BLaER1 treated with 17β-estradiol and CSF1 and Interleukin-3, amounts not matched to agents 10 nM and 100 nM (cell line): Measurements from ENCODE around the gene FLACC1.

Experiments
- H3K27ac ChIP-seq, 11 experiments: shearing (Covaris generic); formaldehyde crosslinking; 2 replicates each; pipeline ENCODE4 v1.8.1; 2022
- H3K27me3 ChIP-seq, 11 experiments: shearing (Covaris generic); formaldehyde crosslinking; 2 replicates each; pipeline ENCODE4 v1.8.1; 2022
- H3K36me3 ChIP-seq, 11 experiments: shearing (Covaris generic); formaldehyde crosslinking; 2 replicates each; pipeline ENCODE4 v1.8.1; 2022
- H3K4me1 ChIP-seq, 10 experiments: shearing (Covaris generic); formaldehyde crosslinking; 2 replicates each; pipeline ENCODE4 v1.8.1; 2022
- H3K4me2 ChIP-seq, 11 experiments: shearing (Covaris generic); formaldehyde crosslinking; 2 replicates each; pipeline ENCODE4 v1.8.1; 2022
- H3K4me3 ChIP-seq, 10 experiments: shearing (Covaris generic); formaldehyde crosslinking; 2 replicates each; pipeline ENCODE4 v1.8.1; 2022
- H3K9ac ChIP-seq, 11 experiments: shearing (Covaris generic); formaldehyde crosslinking; 2 replicates each; pipeline ENCODE4 v1.8.1; 2022
- H3K9me3 ChIP-seq, 11 experiments: shearing (Covaris generic); formaldehyde crosslinking; replicated peaks in 1 of 11; 2 replicates each; pipeline ENCODE4 v1.8.1; 2022
- H4K20me1 ChIP-seq, 11 experiments: shearing (Covaris generic); formaldehyde crosslinking; 2 replicates each; pipeline ENCODE4 v1.8.1; 2022
- Cebpa-rat ChIP-seq, 11 experiments: shearing (Covaris generic); IDR thresholded peaks; 2 replicates each; pipeline ENCODE4 v1.8.1; 2022

Gene FLACC1

DNA sequence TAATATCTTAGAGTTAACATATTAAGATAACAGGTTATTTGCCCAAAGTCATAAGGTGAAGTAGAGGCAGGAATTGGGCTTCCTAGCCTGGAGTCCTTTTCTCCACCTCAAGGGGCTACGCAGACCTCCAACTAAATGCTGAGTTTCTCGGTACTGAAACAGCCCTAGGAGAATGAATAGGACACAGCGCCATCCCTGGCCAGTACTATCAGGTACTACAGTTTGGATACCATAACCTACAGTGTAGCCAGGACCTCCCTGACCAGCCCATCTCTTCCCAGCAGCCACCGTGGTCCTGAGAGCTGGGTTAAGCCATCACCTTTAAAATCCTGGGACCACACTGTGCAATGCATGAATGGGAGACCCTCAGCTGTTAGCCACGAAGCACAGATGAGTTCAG lies 81.2 kb downstream of the FLACC1 start:
- Histone ChIP-seq H3K4me2 (no peak overlapping the region), H4K20me1 (peaks cover 0 to 48% (median 22%) of the 10 kb centered on the region in 11 experiments; a peak in 15 of 22 replicates), H3K27me3 (no peaks in the 10 kb centered on the region), H3K9me3 (peaks cover 0 to 17% (median 10%) of the 10 kb centered on the region in 11 experiments; a peak in 18 of 22 replicates), H3K9ac (no peak overlapping the region), H3K27ac (no peak overlapping the region), H3K4me3 (no peak overlapping the region), H3K4me1 (peaks cover 0 to 35% (median 12%) of the 10 kb centered on the region in 10 experiments; a peak in 11 of 20 replicates), H3K36me3 (peaks cover 81 to 100% (median 99%) of the 10 kb centered on the region in 11 experiments)
- TF ChIP-seq Cebpa-rat (IDR thresholded peaks at IDR 0.05): no peak

DNA sequence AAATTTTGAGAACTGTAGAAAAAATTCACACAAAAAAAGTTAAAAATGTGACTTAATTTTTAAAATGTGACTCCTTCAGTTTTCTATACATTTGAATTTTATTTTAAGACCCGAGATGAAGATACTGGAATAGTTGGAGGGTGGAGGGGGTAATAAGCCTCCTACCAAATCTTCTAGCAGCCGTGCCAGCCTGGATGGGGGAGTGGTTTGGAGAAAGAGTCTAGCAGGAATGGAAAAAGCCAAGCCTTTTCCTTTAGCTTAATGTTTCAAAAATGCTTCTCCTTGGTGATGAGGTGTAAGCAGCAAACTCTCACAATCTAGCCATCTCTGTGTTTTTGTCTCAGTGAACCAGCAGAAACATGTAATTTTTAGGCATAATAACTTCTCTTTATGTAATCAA lies 82.1 kb downstream of the FLACC1 start:
- Histone ChIP-seq H3K9me3 (peaks cover 0 to 12% (median 5%) of the 10 kb centered on the region in 11 experiments; a peak in 11 of 22 replicates), H3K9ac (no peak overlapping the region), H3K36me3 (peaks cover 90 to 100% (median 99%) of the 10 kb centered on the region in 11 experiments), H3K4me1 (peaks cover 0 to 26% (median 9%) of the 10 kb centered on the region in 10 experiments; a peak in 11 of 20 replicates), H3K27ac (no peak overlapping the region), H4K20me1 (peaks cover 0 to 58% (median 30%) of the 10 kb centered on the region in 11 experiments; a peak in 17 of 22 replicates), H3K27me3 (no peaks in the 10 kb centered on the region), H3K4me2 (no peak overlapping the region), H3K4me3 (no peak overlapping the region)
- TF ChIP-seq Cebpa-rat (IDR thresholded peaks at IDR 0.05): no peak

DNA sequence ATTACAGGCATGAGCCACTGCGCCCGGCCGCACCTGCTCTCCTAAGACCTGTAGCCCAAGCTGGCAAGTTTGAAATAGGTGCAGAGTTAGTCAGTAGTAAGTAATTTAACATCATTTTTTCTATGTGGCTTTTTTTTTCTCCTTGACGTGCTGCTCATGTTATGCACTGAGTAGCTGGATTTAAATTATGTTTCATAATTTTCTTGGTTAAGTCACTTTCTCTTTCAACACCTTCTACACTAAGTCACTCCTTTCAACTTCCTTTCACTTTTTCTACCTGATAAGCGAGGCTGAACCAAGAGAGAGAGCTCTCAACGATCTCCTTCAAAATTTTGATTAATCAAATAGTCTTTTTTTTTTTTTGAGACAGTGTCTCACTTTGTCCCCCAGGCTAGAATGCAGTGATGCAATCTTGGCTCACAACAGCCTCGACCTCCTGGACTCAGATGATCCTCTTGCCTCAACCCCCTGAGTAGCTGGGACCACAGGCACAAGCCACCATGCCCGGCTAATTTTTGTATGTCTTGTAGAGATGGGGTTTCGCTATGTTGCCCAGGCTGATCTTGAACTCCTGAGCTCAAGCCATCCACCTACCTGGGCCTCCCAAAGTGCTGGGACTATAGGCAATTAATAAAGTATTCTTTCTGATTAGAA lies 83.7 kb downstream of the FLACC1 start:
- H3K36me3 ChIP-seq: peaks cover 94 to 100% (median 100%) of the 10 kb centered on the region in 11 experiments
- H3K4me1 ChIP-seq: peaks cover 0 to 10% (median 0%) of the 10 kb centered on the region in 10 experiments; a peak in 5 of 20 replicates
- no peak for TF ChIP-seq Cebpa-rat (IDR thresholded peaks at IDR 0.05)
- peaks cover 0 to 74% (median 40%) of the 10 kb centered on the region in 11 experiments; a peak in 17 of 22 replicates for H4K20me1 ChIP-seq
- H3K27ac ChIP-seq: no peak overlapping the region
- no peak overlapping the region for H3K9ac ChIP-seq
- no peak overlapping the region for H3K4me3 ChIP-seq
- H3K9me3 ChIP-seq: no peaks in the 10 kb centered on the region
- H3K4me2 ChIP-seq: no peak overlapping the region
- no peaks in the 10 kb centered on the region for H3K27me3 ChIP-seq

DNA sequence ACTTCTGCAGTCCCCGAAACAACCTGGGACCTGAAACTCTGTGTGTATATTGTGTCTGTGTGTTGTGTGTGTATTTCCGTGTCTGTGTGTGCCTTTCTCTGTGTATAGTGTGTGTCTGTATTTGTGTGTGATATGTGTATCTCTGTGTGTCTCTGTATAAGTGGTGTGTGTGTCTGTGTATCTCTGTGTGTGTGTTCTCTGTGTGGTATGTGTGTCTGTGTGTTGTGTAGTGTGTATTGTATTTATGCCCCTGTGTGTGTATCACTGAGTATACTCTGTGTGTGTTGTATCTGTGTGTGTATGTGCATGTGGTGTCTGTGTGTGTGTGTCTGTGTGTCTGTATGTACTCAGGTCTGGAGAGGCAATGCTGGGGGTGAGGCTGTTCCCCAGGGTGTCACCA lies 85.2 kb downstream of the FLACC1 start:
- no peaks in the 10 kb centered on the region for H3K9me3 ChIP-seq
- peaks cover 0 to 89% (median 48%) of the 10 kb centered on the region in 11 experiments; a peak in 18 of 22 replicates for H4K20me1 ChIP-seq
- H3K36me3 ChIP-seq: peaks cover 99 to 100% (median 100%) of the 10 kb centered on the region in 11 experiments
- H3K27ac ChIP-seq: no peak overlapping the region
- H3K4me2 ChIP-seq: no peak overlapping the region
- H3K4me1 ChIP-seq: no peaks in the 10 kb centered on the region; a peak in 1 of 20 replicates
- H3K9ac ChIP-seq: no peak overlapping the region
- no peaks in the 10 kb centered on the region for H3K27me3 ChIP-seq
- TF ChIP-seq Cebpa-rat (IDR thresholded peaks at IDR 0.05): no peak
- H3K4me3 ChIP-seq: no peak overlapping the region

DNA sequence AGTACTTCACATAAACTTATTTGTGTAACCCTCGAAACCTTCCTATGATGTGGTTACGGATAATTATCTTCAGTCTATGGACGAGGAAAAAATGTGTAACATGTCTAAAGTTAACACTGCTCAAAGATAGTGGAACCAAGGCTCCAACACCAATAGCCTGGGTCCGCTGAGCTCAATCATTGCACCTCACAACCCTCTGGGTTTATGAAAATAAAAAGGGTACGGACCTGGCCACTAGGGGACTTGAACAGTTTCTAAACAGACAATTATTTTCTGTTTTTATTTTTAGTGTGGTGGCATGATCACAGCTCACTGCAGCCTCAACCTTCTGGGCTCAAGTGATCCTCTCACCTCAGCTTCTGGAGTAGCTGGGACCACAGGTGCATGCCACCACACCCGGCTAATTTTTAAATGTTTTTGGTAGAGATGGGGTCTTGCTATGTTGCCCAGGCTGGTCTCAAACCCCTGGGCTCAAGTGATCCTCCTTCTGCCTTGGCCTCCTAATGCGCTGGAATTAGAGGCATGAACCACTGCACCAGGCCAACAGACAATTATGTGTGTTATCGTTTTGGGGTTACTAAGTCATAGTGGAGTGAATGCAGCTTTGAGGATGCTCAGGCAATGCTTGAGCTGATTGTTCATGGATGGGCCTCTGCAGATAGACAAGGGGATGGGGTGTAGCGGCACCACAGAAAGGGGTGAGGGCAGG lies 86.7 kb downstream of the FLACC1 start:
- Histone ChIP-seq H3K4me1 (peaks cover 0 to 13% (median 6%) of the 10 kb centered on the region in 10 experiments; a peak in 17 of 20 replicates), H3K36me3 (peaks cover 92 to 100% (median 99%) of the 10 kb centered on the region in 11 experiments), H3K9me3 (no peaks in the 10 kb centered on the region), H3K4me3 (no peak overlapping the region), H3K27ac (no peak overlapping the region), H3K9ac (no peak overlapping the region), H3K4me2 (no peak overlapping the region), H4K20me1 (peaks cover 0 to 94% (median 59%) of the 10 kb centered on the region in 11 experiments; a peak in 19 of 22 replicates), H3K27me3 (no peaks in the 10 kb centered on the region)
- TF ChIP-seq Cebpa-rat (IDR thresholded peaks at IDR 0.05): no peak

DNA sequence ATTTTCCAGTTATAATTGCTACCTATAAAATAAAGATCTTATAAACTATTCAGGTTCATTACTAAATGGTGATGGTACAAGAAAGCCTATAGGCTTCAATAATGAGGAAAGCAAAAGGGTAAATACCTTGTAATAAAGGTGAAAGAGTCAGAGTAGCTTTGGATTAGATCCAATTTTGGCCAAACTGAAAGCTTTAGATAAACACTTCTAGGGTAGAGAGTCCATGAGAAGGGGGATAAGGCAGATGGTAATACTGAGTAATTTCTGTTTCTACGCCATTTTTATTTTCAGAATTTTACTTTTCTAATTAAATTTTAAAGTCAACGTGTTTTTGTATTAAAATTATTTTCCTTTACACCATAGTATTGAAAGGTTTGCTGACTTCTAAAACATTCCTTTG lies 87.4 kb downstream of the FLACC1 start:
- Histone ChIP-seq H3K4me1 (peaks cover 4 to 19% (median 13%) of the 10 kb centered on the region in 10 experiments), H3K27ac (no peak overlapping the region), H3K36me3 (peaks cover 86 to 97% (median 95%) of the 10 kb centered on the region in 11 experiments), H3K27me3 (no peaks in the 10 kb centered on the region), H3K4me3 (no peak overlapping the region), H3K4me2 (no peak overlapping the region), H4K20me1 (peaks cover 0 to 98% (median 66%) of the 10 kb centered on the region in 11 experiments; a peak in 19 of 22 replicates), H3K9ac (no peak overlapping the region), H3K9me3 (no peaks in the 10 kb centered on the region)
- TF ChIP-seq Cebpa-rat (IDR thresholded peaks at IDR 0.05): no peak

DNA sequence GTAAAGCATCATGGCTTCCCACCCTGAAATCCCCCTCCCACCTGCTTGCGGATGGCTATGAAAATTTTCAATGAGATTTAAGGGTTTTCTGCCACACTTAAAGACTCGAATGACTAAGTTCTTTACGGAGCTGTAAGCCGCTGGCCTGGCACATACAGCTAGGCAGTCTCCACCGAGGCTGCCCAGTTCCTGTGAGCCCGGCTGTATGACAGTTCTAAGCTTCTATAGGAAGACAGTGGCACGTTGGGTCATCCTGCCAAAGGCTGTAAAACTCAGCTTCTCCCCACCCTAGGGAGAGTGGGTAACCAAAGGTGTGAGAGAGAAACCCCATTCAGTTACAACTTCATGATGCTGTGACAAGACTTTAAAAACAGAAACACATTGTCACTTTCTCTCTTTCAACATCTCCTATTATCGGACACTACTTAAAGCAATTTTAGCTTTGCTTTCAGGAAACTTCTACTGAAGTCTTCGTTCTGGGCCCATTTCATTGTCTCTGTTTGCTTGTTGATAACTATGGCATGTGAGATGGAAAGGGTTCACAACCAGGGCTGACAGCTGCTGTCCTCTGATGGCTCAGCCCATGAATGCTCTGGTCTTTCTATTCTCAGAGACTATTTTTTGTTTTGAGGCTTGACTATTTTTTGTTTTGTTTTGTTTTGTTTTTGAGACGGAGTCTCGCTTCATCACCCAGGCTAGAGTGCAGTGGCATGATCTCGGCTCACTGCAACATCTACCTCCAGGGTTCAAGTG lies 89.7 kb downstream of the FLACC1 start:
- H3K27me3 ChIP-seq: no peaks in the 10 kb centered on the region
- H4K20me1 ChIP-seq: peaks cover 0 to 100% (median 73%) of the 10 kb centered on the region in 11 experiments; a peak in 19 of 22 replicates
- no peaks in the 10 kb centered on the region for H3K9me3 ChIP-seq
- H3K9ac ChIP-seq: no peak overlapping the region
- peaks cover 62 to 74% (median 72%) of the 10 kb centered on the region in 11 experiments for H3K36me3 ChIP-seq
- no peak for TF ChIP-seq Cebpa-rat (IDR thresholded peaks at IDR 0.05)
- H3K27ac ChIP-seq: no peak overlapping the region
- H3K4me1 ChIP-seq: peaks cover 28 to 42% (median 35%) of the 10 kb centered on the region in 10 experiments
- no peak overlapping the region for H3K4me3 ChIP-seq
- H3K4me2 ChIP-seq: no peak overlapping the region

DNA sequence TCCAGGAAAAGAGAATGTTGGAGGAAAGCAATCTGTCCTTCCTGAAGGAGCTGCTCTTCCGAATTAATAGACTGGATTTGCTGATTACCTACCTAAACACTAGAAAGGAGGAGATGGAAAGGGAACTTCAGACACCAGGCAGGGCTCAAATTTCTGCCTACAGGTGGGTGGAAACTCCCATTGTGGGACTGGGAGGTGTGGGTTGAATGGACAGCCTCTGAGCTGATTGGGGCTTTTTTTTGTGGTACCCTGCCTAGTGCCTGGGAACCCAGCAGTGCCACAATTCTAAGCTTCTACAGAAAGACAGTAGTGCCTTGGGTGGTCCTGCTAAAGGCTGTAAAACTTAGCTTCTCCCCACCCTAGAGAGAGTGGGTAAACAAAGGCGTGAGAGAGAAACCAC lies 90.5 kb downstream of the FLACC1 start:
- no peak overlapping the region; a peak in 1 of 22 replicates for H3K4me2 ChIP-seq
- H3K36me3 ChIP-seq: peaks cover 54 to 66% (median 64%) of the 10 kb centered on the region in 11 experiments
- no peak for TF ChIP-seq Cebpa-rat (IDR thresholded peaks at IDR 0.05)
- H3K4me3 ChIP-seq: no peak overlapping the region
- peaks cover 0 to 93% (median 65%) of the 10 kb centered on the region in 11 experiments; a peak in 19 of 22 replicates for H4K20me1 ChIP-seq
- no peaks in the 10 kb centered on the region for H3K9me3 ChIP-seq
- H3K4me1 ChIP-seq: peaks cover 34 to 48% (median 39%) of the 10 kb centered on the region in 10 experiments
- no peaks in the 10 kb centered on the region for H3K27me3 ChIP-seq
- H3K27ac ChIP-seq: no peak overlapping the region
- no peak overlapping the region for H3K9ac ChIP-seq
